Epithelial cell of esophagus (primary cell): ENCODE data around the gene SENP7.
A peak's percentile ranks its signal among the peaks of the same experiment; 100 is the strongest.

Source experiments
- DNase-seq: peaks from one replicate; pipeline ENCODE4 v3.0.0; 2010; ENCODE audit warnings: low read depth
- H3K4me3 ChIP-seq: 2 replicates; pipeline ENCODE4 v1.5.1; 2011; ENCODE audit warnings: mild to moderate bottlenecking, low read length, control low read depth
- CTCF ChIP-seq: IDR thresholded peaks from 2 replicates; pipeline ENCODE4 v1.5.1; 2011; ENCODE audit warnings: low read depth, mild to moderate bottlenecking, low read length, control low read depth, inconsistent platforms; ENCODE audit not compliant: insufficient read depth; ENCODE audit errors: missing control alignments

The SENP7 gene

GRCh38 chr3:101532783-101533602, 20.0 kb upstream of the SENP7 start:
- peak; percentile 65 for DNase-seq
- no peak for TF ChIP-seq CTCF

GRCh38 chr3:101531473-101532086, 18.6 kb upstream of the SENP7 start:
- no peak for TF ChIP-seq CTCF
- H3K4me3 ChIP-seq = no peak overlapping the region
- DNase-seq = no peak

More at GRCh38 chr3:101532783-101533602, 20.0 kb upstream of the SENP7 start:
- H3K4me3 ChIP-seq = no peak overlapping the region

GRCh38 chr3:101530686-101531047, 17.7 kb upstream of the SENP7 start:
- H3K4me3 ChIP-seq = no peak overlapping the region
- DNase-seq = no peak
- no peak for TF ChIP-seq CTCF

GRCh38 chr3:101529816-101530685, 17.0 kb upstream of the SENP7 start:
- no peak for TF ChIP-seq CTCF
- H3K4me3 ChIP-seq = no peak overlapping the region
- no peak for DNase-seq

- no peak for TF ChIP-seq CTCF
- no peak overlapping the region for H3K4me3 ChIP-seq
- DNase-seq = no peak
These were observed 14.9 kb upstream of the SENP7 start for GRCh38 chr3:101527906-101528305.

- DNase-seq = no peak
- no peak overlapping the region for H3K4me3 ChIP-seq
- TF ChIP-seq CTCF = no peak
These were observed 14.4 kb upstream of the SENP7 start for GRCh38 chr3:101527441-101527840.
